Stimulated activated CD4-positive, alpha-beta T cell treated with anti-CD3 and anti-CD28 coated beads, TNF-alpha, amount 100 ng/mL, for 1 hour (primary cell): ENCODE results near the gene GRID2.
"Not testable (repeated sequence)": the region's sequence is repeated elsewhere in the genome, so short reads cannot be mapped to it uniquely, and the experiment has no call there.

Experiments used
- DNase-seq, 3 donors: peaks; one replicate each; pipeline ENCODE4 v3.0.0-alpha.2; 2020; ENCODE audit warnings: low read depth in 3 of 3, low spot score in 1 of 3

The GRID2 gene

DNA sequence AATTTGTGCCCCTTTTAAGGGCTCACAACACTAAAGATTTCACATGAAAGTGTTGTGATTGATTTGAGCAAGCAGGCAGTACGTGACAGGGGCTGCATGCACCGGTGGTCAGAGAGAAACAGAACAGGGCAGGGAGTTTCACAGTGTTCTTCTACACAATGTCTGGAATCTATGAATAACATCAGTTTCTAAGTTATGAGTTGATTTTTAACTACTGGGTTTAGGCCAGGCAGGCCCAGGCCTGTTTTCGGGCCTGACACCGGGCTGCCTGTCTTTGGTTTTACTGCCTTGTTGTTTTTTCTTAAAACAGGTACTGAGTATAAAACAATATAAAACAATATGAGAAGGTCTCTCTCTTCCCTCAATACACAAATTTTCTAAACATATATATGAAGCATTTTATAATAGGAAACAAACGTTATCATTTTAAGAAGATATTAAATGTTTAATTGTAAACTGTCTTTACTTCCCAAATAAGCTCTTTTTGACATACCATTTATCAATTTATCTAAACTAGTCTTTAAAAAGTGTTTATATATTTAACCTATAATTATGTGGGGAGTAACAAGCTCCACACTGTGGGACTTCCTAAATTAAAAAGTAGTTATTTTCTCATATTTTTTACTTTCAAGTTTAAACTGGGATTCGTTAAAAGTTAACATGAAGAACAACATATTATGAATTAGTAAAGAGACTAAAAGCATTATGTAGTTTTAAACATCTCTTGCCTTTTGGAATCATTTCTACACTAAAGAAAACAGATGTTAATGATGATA lies 997.2 kb downstream of the GRID2 start:
- not testable (repeated sequence) for DNase-seq

DNA sequence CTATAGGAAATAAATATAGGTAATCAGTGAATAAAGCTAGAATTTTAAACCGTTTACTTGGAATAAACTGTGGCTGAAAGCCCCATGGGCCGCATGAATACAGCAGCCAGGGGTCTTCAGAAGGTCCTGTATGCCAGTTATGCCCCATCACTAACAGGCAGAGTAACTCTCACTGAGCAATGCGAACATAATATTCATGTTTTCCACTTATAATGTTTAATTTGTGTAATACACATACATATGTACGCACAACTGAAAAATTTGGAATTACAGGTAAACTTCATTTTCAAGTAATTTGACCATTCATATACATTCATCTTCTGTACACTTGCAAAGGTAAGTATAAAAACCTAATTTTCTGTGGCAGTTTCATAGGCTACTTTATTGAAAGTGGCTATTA lies 998.5 kb downstream of the GRID2 start:
- no peak for DNase-seq

DNA sequence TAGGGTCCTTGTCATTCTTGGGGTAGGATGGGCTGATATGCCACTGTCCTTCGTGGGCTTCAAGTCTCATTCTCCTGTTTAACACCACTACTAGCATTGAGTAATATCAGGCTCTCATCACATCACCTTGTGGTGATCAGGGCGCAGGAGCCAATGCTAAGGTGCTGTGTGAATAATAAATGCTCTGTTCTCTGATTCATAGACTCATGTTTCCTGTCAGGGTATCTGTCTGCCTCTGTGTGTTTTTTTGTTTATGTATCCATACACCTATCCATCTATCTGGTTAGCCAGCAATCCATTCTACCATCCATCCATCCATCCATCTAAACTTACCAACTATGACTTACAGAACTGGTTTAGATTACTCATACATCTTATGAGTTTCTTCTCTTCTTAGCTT lies 999.7 kb downstream of the GRID2 start:
- DNase-seq, result no peak

DNA sequence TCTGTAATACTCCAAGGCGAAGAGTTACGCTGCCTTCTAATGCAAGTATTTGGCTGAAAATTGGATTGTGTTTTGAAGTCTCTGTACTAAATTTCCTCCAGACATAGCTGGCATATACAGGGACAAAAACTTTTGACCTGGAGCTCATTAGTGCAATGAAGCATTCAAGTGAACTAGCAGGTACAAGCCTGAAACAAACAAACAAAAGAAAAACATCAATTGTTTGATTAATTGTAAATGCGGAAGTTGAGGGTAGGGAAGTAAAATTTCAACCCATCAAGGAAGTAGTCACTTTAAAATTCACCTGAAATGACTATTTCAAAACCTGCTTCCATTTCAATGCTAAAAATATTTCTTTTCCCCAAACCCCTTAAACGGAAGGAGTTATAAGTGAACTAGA lies 1008.5 kb downstream of the GRID2 start:
- DNase-seq, result no peak

DNA sequence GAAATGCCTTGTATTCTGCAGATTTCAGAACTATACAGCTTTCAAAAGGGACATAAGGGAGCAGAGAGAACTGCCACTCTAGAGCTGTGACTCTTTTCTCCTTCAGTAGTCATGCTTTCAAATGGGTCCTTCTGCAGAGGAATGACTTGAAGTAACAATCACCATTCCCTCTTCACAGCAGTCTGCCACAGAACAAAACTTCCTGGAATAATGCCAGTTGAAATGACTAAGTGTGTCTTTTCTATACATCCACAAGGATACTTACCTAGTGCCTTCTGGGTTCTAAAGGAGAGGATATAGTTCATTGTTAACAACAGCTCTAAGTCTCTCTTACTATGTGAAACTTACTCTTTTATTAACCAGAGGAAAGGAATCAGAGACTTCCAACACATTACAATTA lies 1009.4 kb downstream of the GRID2 start:
- DNase-seq, result no peak

DNA sequence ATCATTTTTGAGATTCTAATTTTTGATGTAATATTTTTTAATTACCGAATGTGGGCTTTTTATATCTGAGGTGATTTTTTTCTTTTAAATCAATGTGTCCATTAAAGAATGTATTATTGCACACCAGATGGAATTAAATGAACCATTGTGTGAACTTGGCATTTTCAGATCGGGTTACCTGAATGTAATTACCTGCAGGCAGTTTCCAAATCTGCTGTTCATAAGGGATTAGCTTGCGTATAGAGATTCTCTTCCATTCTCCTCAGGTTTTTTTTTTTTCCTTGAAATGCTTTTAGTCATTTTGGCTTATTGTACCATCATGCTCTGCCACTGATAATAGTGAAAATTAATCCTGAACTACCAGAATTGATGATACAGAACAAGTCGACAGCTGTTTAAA lies 1013.3 kb downstream of the GRID2 start:
- no peak for DNase-seq

DNA sequence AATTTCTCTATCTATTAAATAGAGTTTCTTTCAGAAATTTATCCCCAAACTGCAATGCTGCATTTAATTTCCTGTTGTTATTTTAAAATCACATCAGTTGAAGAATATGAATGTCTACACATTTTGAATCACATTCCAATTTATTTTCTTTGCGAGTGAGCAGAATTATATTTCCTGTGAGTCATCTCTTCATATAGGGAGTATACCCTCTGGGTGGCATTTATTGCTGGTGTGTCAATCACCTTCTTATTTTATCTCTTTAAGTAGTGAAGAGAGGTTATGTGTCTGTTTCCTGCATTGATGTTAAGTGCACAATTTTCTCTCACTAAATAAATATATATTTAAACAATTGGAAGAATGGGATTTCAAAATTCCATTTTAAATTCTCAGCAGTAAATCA lies 1013.8 kb downstream of the GRID2 start:
- no peak for DNase-seq

DNA sequence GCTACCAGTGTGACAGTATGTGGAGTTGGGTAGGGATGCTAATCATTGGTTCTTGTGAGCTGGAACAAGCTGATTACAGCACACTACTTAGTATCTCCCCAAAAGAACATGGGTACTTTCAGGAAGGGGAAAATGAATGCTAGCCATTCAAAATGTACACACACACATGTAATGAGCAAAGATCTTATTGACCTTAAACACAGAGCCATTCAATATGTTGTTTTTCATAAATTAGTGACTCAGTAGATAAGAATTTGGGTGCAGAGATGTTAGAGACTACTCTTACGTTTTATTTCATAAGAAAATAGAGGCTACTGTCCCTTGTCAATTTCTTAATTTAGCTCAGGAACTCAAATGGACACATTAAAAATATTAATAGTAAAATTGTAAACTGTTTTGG lies 1015.3 kb downstream of the GRID2 start:
- DNase-seq, result no peak

DNA sequence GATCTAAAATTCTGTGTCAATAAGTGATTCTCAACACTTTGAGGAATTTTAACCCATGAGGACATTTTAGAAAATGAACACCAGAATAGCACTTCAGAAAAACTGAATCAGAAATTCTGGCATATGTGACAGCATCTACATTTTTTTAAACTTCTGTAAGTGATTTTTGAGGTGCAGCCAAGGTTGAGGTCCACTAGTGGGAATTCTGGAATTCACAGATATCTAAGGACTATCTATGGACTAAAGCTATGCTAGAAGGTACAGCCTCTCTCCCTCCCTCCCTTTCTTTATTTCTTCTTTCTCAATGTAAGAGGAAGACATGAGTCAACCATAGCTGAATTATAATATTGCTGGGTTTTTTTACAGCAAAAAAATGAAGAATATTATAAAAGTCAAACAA lies 1016.6 kb downstream of the GRID2 start:
- no peak for DNase-seq

DNA sequence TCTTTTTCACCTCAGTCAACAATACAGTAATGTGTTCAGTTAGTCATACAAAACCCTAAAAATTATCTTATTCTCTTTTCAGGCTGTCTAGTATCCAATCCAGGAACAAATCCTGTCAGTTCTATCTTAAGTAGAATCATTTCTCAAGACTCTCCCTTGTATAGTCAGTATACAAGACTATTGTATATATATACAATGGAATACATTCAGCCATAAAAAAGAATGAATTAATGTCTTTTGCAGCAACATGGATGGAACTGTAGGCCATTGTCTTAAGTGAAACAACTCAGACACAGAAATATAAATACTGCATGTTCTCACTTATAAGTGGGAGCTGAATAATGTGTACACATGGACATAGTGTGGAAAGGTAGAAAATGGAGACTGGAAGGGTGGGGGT lies 1023.6 kb downstream of the GRID2 start:
- no peak for DNase-seq

DNA sequence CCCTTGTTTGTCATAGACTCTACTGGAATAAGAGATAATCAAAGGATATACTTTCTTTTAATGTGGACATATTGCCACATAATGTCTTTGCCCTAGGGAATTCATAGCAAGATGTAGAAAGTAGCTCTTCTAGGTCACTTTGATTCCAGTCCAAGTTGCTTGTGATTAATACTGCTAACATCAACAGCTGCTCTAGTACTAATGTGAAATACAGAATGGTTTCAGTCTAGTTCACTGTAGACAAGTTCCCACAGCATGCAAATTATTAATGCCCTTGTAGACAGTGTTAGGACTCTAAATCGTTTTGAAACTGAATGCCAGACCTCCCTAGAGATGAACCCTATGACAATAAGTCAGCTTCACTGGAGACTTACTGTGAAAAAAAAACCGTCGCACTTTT lies 1030.2 kb downstream of the GRID2 start:
- DNase-seq, result no peak

DNA sequence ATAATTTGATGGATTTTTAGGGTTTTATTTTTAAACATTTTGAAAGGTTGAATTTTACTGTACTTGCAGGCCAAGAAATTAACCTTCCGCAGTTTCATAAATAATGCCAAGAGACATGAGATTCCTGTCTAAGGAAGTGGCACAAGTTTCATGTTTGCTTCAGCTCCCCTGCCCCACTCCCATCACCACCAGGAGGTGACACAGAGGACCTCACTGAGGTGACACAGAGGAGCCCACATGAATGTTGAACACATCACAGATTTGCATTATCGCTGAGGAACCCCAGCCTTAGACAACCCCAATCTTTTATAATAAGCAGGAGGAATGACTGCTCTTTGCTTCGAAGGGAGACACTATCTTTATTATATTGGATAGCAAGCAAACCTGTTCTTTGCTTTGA lies 1033.4 kb downstream of the GRID2 start:
- no peak for DNase-seq

DNA sequence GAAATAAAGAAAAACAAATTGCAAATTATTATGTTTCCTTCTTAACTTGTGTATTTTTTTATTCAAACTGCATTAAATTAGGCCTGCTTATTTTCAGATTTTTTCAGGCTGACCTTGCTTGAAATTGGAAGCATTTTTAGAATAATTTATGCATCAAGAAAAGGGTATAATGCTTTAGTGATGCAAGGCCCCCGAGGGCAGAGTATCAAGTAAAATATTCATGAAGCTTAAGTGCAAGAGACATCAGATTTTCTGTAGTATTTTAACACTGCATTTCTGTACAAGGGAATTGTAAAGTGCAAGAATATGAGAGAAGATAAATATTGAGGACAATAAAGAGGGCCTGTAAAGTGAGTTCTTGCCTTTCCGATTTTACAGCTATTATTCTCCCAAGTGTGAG lies 1039.0 kb downstream of the GRID2 start:
- DNase-seq, result no peak

DNA sequence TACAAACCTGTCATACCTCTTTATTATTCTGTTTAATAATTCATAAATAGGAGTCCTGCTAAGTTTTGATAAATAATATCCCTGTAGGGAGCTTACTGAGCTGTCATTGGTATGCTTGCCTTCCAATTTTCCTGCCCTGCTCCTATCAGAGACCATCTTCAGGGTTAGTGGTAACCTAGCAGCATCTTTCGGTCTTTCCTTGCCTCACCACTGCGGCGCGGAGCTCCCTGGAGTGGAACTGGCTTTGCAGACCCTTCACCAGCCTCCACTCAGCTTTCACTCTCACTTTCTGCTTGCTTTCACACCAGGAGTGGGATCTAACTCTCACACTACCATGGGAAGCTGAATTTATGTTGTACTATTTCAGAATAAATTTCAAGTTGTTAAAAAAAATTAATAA lies 1043.1 kb downstream of the GRID2 start:
- DNase-seq, result no peak

DNA sequence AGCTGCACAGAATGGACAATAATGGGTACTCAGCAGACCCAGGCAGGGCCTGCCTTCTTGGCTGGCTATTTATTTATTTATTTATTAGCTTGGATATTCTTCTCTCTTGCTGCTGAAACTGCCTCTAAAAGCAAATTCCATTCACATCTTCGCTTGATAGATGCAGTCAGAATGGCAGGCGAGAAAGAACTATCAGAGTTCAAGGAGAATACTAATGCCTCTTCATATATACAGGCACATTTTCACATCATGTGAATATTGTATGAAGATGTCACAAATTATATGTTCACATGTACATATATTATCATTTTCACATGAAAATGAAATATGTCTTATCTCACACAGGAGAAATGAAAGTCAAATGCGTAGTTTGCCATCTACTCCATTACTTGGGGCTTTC lies 1045.1 kb downstream of the GRID2 start:
- no peak for DNase-seq

DNA sequence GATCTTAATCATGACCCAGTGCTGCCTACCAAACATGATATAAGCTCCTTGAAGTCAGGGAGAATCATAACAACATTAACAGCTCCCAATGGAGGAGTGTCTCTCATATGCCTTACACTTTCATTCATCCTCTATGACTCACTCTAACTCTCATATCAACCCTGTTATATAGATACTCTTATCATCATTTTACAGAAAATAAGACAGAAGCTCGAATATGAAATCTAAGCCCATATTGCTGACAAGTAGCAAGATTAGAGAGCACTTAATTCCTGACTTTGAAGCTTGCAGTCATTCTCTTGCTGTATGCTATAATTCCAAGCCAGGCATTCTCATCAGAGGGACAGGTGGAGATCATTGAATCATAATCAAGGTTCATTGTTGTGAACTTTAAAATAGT lies 1048.1 kb downstream of the GRID2 start:
- no peak for DNase-seq

DNA sequence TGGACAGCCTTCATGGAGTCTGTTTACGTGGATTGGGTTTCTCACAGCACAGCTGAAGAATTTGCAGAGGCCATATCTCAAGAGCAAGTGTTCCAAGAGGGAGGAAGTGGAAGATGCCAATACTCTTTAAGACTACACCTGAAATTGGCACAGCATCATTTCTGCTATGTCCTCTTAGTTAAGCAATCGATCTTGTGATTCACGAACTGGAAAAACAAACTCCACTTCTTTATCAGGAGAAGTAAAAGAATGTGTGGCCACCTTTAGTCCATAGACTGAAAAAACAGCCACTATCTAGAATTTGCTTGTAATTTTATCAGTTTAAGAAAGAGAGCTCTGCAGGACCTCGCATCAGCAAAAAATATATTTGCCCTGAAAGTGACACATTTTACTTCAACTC lies 1051.6 kb downstream of the GRID2 start:
- no peak for DNase-seq

DNA sequence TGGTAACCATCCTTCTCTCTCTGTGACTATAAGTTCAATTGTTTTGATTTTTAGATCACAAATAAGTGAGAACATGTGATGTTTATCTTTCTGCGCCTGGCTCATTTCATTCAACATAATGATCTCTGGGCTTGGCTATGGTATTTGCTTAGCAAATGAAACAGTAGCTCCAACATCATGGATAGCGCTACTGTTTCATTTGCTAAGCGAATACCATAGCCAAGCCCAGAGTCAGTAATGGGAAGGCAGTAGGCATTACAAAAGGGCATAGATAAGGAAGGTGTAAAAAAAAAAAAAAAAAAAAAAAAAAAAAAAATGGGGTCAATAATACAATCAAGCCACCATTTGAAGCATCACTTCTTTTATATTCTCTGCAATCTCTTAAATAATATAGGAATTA lies 1055.8 kb downstream of the GRID2 start:
- DNase-seq, result no peak

DNA sequence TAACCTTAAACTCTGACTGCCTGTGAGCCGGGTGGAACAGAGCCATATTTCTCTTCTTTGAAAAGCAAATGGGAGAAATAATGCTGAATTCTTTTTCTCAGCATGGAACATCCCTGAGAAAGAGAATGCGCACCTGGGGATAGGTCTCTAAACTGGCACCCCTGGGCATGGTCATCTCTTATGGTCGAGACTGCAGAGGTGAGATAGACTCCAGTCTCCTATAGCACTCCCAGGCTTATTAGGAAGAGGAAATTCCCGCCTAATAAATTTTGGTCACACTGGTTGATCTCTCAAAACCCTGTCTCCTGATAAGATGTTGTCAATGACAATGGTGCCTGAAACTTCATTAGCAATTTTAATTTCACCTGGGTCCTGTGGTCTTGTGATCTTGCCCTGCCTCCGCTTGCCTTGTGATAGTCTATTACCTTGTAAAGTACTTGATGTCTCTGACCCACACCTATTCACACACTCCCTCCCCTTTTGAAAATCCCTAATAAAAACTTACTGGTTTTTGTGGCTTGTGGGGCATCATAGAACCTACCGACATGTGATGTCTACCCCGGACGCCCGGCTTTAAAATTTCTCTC lies 1062.5 kb downstream of the GRID2 start:
- not testable (repeated sequence) for DNase-seq

DNA sequence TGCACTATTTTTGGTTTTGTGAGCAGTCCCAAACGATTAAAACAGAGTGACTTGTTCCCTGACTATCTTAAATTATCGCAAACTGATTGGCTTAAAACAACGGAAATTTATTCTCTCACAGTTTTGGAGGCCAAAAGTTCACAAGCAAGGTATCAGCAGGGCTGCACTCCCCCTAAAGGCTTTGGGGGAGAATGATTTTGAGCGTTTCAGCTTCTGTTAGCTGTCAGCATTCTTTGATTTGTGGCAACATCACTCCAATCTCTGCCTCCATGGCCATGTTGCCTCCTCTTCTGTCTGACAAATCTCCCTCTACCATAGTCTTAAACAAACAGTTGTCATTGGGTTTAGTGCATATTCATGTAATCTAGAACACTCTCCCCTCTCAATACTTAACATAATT lies 1065.2 kb downstream of the GRID2 start:
- DNase-seq, result no peak

DNA sequence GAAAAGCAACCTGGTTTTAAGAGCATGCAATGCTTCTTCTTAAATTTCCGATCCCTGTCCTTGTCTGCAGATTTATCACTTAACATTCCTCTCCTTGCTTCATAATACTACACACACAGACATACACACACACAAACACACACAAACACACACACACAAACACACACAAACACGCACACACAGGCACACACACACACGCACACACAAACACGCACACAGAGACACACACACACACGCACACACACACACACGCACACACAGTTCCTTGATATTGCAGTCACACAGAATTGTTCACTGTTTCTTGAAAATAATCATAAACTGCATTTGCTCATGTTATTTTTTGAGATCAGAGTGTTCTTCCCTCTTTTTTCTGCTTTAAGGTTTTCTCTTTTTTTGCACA lies 1066.5 kb downstream of the GRID2 start:
- no peak for DNase-seq

DNA sequence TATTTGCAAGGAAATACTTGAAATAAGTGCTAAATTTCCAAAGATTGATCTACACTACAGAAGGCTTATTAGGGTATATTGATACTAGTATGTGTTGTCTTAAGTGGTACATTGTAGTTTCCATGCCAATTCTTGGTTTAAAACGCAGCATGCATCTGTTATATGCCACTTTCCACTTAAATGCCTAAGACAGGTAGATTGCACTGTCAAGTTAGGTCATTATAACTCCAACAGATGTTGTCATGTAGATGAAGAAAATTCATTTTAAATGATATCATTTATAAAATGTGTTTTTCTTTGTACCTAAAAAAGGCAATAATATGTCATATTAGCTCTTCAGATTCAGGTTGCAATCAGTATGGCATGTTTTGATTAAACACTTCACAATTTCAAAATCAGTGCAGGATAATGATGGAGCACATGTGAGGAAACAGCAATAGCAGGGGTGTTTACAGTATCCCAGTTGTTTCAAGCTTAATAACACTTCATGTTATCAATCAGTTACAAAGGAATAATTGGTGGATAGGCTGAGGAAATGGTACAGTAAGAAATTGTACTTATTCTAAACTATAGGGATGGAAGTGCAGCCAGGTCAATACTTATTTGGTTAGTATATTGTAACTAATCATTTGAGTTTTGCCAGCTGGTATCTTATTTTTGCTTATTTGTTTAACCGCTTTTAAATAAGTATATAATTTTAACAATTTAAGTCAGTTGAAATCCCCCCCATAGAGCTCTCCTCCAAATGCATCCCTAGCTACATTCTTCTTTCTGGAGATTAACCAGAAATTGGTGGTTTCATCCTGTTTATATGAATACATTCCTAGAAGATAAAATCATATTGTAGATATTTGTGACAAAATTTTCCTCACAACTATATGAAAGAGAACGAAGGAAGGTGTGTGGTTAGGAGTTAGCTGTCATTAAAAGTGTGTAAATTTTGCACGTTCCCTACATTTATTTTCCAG lies 1070.4 kb downstream of the GRID2 start:
- DNase-seq, result no peak
